Uterus (tissue), 2 donors: ENCODE data around the gene ANKRD22.

Source experiments
- CTCF ChIP-seq, 4 experiments: fragments of 200-600 bp in 2 of 4; fragments of 450-650 bp in 2 of 4; sonication (generic) in 2 of 4; IDR thresholded peaks; one replicate each; pipeline ENCODE4 v1.5.1; 2016 to 2019; ENCODE audit warnings: antibody characterized with exemption in 4 of 4, mild to moderate bottlenecking in 2 of 4, moderate library complexity in 1 of 4
- POLR2A ChIP-seq, 2 donors: fragments of 450-650 bp; IDR thresholded peaks; one replicate each; pipeline ENCODE4 v1.6.1; 2016; ENCODE audit warnings: antibody characterized with exemption in 2 of 2, mild to moderate bottlenecking in 1 of 2, moderate library complexity in 1 of 2

DNA sequence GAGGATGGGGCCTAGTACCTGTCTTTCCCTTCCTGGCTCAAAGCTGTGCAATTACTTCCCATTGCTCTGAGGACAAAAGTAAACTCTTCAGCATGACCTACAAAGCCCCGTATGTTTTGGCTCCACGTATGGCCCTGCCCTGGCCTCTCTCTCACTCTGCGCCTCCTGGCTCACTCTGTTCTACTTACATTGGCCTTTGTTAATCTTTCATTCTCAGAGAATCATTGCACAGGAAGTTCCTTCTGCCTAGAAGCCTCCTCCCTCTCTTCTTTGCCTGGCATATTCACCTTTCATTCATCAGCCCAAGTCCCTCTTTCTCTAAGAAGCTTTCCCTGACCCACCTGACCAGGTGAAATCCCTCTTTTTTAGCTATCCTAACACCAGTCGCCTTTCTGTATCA is 25.3 kb downstream of the ANKRD22 start:
- TF ChIP-seq CTCF (IDR thresholded peaks at IDR 0.05) = no peak
- no peak for TF ChIP-seq POLR2A (IDR thresholded peaks at IDR 0.05)
